Astrocyte (in vitro differentiated cells and primary cell): Measurements from ENCODE around the gene CCN6. TPM values are rescaled to one million over a fixed set of nuclear protein-coding genes. Genes with fewer than 3 reads are reported as not detected.

Experiments
- DNase-seq: peaks from one replicate; pipeline ENCODE4 v3.0.0-alpha.2; 2010; ENCODE audit warnings: low read depth
- FAIRE-seq: peaks from 2 replicates; lab custom pipeline; 2011; peaks lifted over from hg19 to GRCh38; lab: Jason Lieb, UNC
- H2AFZ ChIP-seq: 2 replicates; pipeline ENCODE4 v1.6.0; 2012; ENCODE audit warnings: low read depth, low read length, inconsistent platforms
- H3K27ac ChIP-seq: 2 replicates; pipeline ENCODE4 v1.5.1; 2011; ENCODE audit warnings: low read depth, low read length, inconsistent platforms
- H3K27me3 ChIP-seq: 2 replicates; pipeline ENCODE4 v1.6.0; 2011; ENCODE audit warnings: low read length, inconsistent platforms; ENCODE audit not compliant: insufficient read depth
- H3K36me3 ChIP-seq: 2 replicates; pipeline ENCODE4 v1.5.1; 2011; ENCODE audit warnings: low read length, inconsistent platforms; ENCODE audit not compliant: insufficient read depth
- H3K4me1 ChIP-seq: 2 replicates; pipeline ENCODE4 v1.5.1; 2011; ENCODE audit warnings: low read length, inconsistent platforms; ENCODE audit not compliant: insufficient read depth
- H3K4me2 ChIP-seq: 2 replicates; pipeline ENCODE4 v1.6.0; 2012; ENCODE audit warnings: low read length, inconsistent platforms
- H3K4me3 ChIP-seq: 2 replicates; pipeline ENCODE4 v1.5.1; 2011; ENCODE audit warnings: low read depth, mild to moderate bottlenecking, low read length, inconsistent platforms; ENCODE audit not compliant: insufficient read depth
- H3K79me2 ChIP-seq: 2 replicates; pipeline ENCODE4 v1.6.0; 2012; ENCODE audit warnings: mild to moderate bottlenecking, low read length, inconsistent platforms; ENCODE audit not compliant: insufficient read depth
- H3K9ac ChIP-seq: 2 replicates; pipeline ENCODE4 v1.6.0; 2012; ENCODE audit warnings: mild to moderate bottlenecking, low read length, inconsistent platforms
- H3K9me3 ChIP-seq: 2 replicates; pipeline ENCODE4 v1.5.1; 2012; ENCODE audit warnings: low read depth, mild to moderate bottlenecking, low read length, inconsistent platforms; ENCODE audit not compliant: insufficient read depth
- H4K20me1 ChIP-seq: 2 replicates; pipeline ENCODE4 v1.6.0; 2012; ENCODE audit warnings: low read length, inconsistent platforms; ENCODE audit not compliant: insufficient read depth
- H3K27ac Mint-ChIP-seq: one replicate; pipeline ENCODE4 v1.8.0; 2021; ENCODE audit warnings: mild to moderate bottlenecking, mixed read lengths; ENCODE audit not compliant: unreplicated experiment
- H3K27me3 Mint-ChIP-seq: one replicate; pipeline ENCODE4 v1.8.0; 2021; ENCODE audit warnings: low read depth, mixed read lengths; ENCODE audit not compliant: unreplicated experiment
- H3K36me3 Mint-ChIP-seq: one replicate; pipeline ENCODE4 v1.8.0; 2021; ENCODE audit warnings: low read depth, mixed read lengths; ENCODE audit not compliant: unreplicated experiment
- H3K4me1 Mint-ChIP-seq: one replicate; pipeline ENCODE4 v1.8.0; 2021; ENCODE audit warnings: low read depth, mixed read lengths; ENCODE audit not compliant: unreplicated experiment
- H3K4me3 Mint-ChIP-seq: one replicate; pipeline ENCODE4 v1.8.0; 2021; ENCODE audit warnings: mild to moderate bottlenecking, moderate library complexity, mixed read lengths; ENCODE audit not compliant: unreplicated experiment
- H3K9me3 Mint-ChIP-seq: one replicate; pipeline ENCODE4 v1.8.0; 2021; ENCODE audit warnings: mild to moderate bottlenecking, mixed read lengths; ENCODE audit not compliant: unreplicated experiment
- CTCF ChIP-seq: IDR thresholded peaks from 2 replicates; pipeline ENCODE4 v1.5.1; 2011; ENCODE audit warnings: low read depth, mild to moderate bottlenecking, inconsistent platforms, low read length, moderate library complexity; ENCODE audit not compliant: insufficient read depth
- EZH2 ChIP-seq: IDR thresholded peaks from 2 replicates; pipeline ENCODE4 v1.6.1; 2012; ENCODE audit warnings: mild to moderate bottlenecking, low read length, inconsistent platforms; ENCODE audit not compliant: insufficient read depth
- total RNA-seq: library from RNA; stranded (reverse); gene quantifications from 2 replicates; pipeline ENCODE4 v1.2.1, GENCODE V29; 2021

CCN6 gene
- total RNA-seq, 1 donor from 2014 or later, result not detected

- Histone ChIP-seq H4K20me1 (no peaks in the 10 kb centered on the region), H3K27me3 (no peaks in the 10 kb centered on the region), H3K27ac (no peak overlapping the region), H3K36me3 (no peaks in the 10 kb centered on the region), H3K4me1 (peaks cover 38% of the 10 kb centered on the region), H2AFZ (no peak overlapping the region), H3K9me3 (no peaks in the 10 kb centered on the region), H3K4me3 (no peak overlapping the region), H3K9ac (no peak overlapping the region), H3K4me2 (peak overlapping the region; percentile 11), H3K79me2 (no peaks in the 10 kb centered on the region)
- H3K4me3 Mint-ChIP-seq, result no peak overlapping the region
- peaks cover 34% of the 10 kb centered on the region for H3K4me1 Mint-ChIP-seq
- peak overlapping the region; percentile 35 for H3K27ac Mint-ChIP-seq
- H3K9me3 Mint-ChIP-seq, result no peaks in the 10 kb centered on the region
- H3K27me3 Mint-ChIP-seq, result no peaks in the 10 kb centered on the region
- DNase-seq (no peak), FAIRE-seq (no peak)
- no peak for TF ChIP-seq EZH2
- TF ChIP-seq CTCF, result no peak
- no peaks in the 10 kb centered on the region for H3K36me3 Mint-ChIP-seq
These were observed 14.5 kb upstream of the CCN6 start for GRCh38 chr6:112039431-112039770.

- no peaks in the 10 kb centered on the region for H3K36me3 ChIP-seq
- FAIRE-seq (no peak), DNase-seq (no peak)
- no peak overlapping the region for H3K27ac ChIP-seq
- peaks cover 49% of the 10 kb centered on the region for H3K4me1 ChIP-seq
- no peak overlapping the region for H2AFZ ChIP-seq
- no peaks in the 10 kb centered on the region for H3K36me3 Mint-ChIP-seq
- no peaks in the 10 kb centered on the region for H3K27me3 Mint-ChIP-seq
- no peak overlapping the region for H3K4me3 Mint-ChIP-seq
- H3K4me2 ChIP-seq, result no peak overlapping the region
- H3K4me1 Mint-ChIP-seq, result peaks cover 46% of the 10 kb centered on the region
- no peak overlapping the region for H3K9ac ChIP-seq
- H3K9me3 ChIP-seq, result no peaks in the 10 kb centered on the region
- TF ChIP-seq CTCF (no peak), EZH2 (no peak)
- H3K9me3 Mint-ChIP-seq, result no peaks in the 10 kb centered on the region
- no peak overlapping the region for H3K4me3 ChIP-seq
- H3K27ac Mint-ChIP-seq, result peak overlapping the region; percentile 76
- no peaks in the 10 kb centered on the region for H3K79me2 ChIP-seq
- no peaks in the 10 kb centered on the region for H3K27me3 ChIP-seq
- H4K20me1 ChIP-seq, result no peaks in the 10 kb centered on the region
These were observed 12.9 kb upstream of the CCN6 start for GRCh38 chr6:112040956-112041355.

GRCh38 chr6:112041535-112041934, 12.4 kb upstream of the CCN6 start:
- H3K4me3 Mint-ChIP-seq, result no peak overlapping the region
- Histone ChIP-seq H3K27ac (no peak overlapping the region), H3K9ac (no peak overlapping the region), H2AFZ (no peak overlapping the region), H3K27me3 (no peaks in the 10 kb centered on the region), H3K36me3 (no peaks in the 10 kb centered on the region), H4K20me1 (no peaks in the 10 kb centered on the region), H3K9me3 (no peaks in the 10 kb centered on the region), H3K79me2 (no peaks in the 10 kb centered on the region), H3K4me1 (peaks cover 49% of the 10 kb centered on the region), H3K4me3 (no peak overlapping the region), H3K4me2 (no peak overlapping the region)
- no peak for FAIRE-seq
- no peak for DNase-seq
- TF ChIP-seq CTCF (no peak), EZH2 (no peak)
- no peaks in the 10 kb centered on the region for H3K9me3 Mint-ChIP-seq
- no peaks in the 10 kb centered on the region for H3K36me3 Mint-ChIP-seq
- H3K27me3 Mint-ChIP-seq, result no peaks in the 10 kb centered on the region
- peak overlapping the region; percentile 58 for H3K27ac Mint-ChIP-seq
- peaks cover 46% of the 10 kb centered on the region for H3K4me1 Mint-ChIP-seq
